IPS-18c (cell line): ENCODE data around the gene ZNF598.

ENCODE experiments used
- H3K4me3 ChIP-seq: 2 replicates; pipeline ENCODE4 v1.7.0; 2013; ENCODE audit warnings: low read depth, mild to moderate bottlenecking, low read length, moderate library complexity; ENCODE audit not compliant: insufficient read depth
- H3K9me3 ChIP-seq: one replicate; pipeline ENCODE4 v1.6.1; 2013; ENCODE audit warnings: mild to moderate bottlenecking, low read length, moderate library complexity; ENCODE audit not compliant: control insufficient read depth, insufficient read depth

The ZNF598 gene

GRCh38 chr16:2003231-2003826 is 6.3 kb downstream of the ZNF598 start:
- no peak overlapping the region for H3K4me3 ChIP-seq
- no peaks in the 10 kb centered on the region for H3K9me3 ChIP-seq

GRCh38 chr16:2002406-2003230 is 7.0 kb downstream of the ZNF598 start:
- Histone ChIP-seq H3K9me3 (no peaks in the 10 kb centered on the region), H3K4me3 (no peak overlapping the region)

GRCh38 chr16:2001456-2002355 is 7.9 kb downstream of the ZNF598 start:
- H3K9me3 ChIP-seq: no peaks in the 10 kb centered on the region
- no peak overlapping the region for H3K4me3 ChIP-seq

- Histone ChIP-seq H3K4me3 (no peak overlapping the region), H3K9me3 (no peaks in the 10 kb centered on the region)
These were observed 8.6 kb downstream of the ZNF598 start for GRCh38 chr16:2001035-2001434.

- Histone ChIP-seq H3K4me3 (no peak overlapping the region), H3K9me3 (no peaks in the 10 kb centered on the region)
These were observed 9.6 kb downstream of the ZNF598 start for GRCh38 chr16:1999866-2000514.

- Histone ChIP-seq H3K4me3 (no peak overlapping the region), H3K9me3 (no peaks in the 10 kb centered on the region)
These were observed 10.5 kb downstream of the ZNF598 start for GRCh38 chr16:1998852-1999801.

GRCh38 chr16:1998360-1998835 is 11.2 kb downstream of the ZNF598 start:
- Histone ChIP-seq H3K4me3 (no peak overlapping the region), H3K9me3 (no peaks in the 10 kb centered on the region)

GRCh38 chr16:1997494-1998359 is 11.9 kb downstream of the ZNF598 start:
- H3K9me3 ChIP-seq: no peaks in the 10 kb centered on the region
- no peak overlapping the region for H3K4me3 ChIP-seq

GRCh38 chr16:1993731-1994131 is 15.9 kb downstream of the ZNF598 start:
- H3K9me3 ChIP-seq: no peaks in the 10 kb centered on the region
- no peak overlapping the region for H3K4me3 ChIP-seq

- no peaks in the 10 kb centered on the region for H3K9me3 ChIP-seq
- peak overlapping the region; percentile 34; the same call in 1 of the 2 replicates for H3K4me3 ChIP-seq
These were observed 16.8 kb downstream of the ZNF598 start for GRCh38 chr16:1992704-1993317.

- Histone ChIP-seq H3K4me3 (peak overlapping the region; percentile 34; the same call in 1 of the 2 replicates), H3K9me3 (no peaks in the 10 kb centered on the region)
These were observed 17.5 kb downstream of the ZNF598 start for GRCh38 chr16:1991948-1992703.

GRCh38 chr16:1991588-1991947 is 18.1 kb downstream of the ZNF598 start:
- H3K4me3 ChIP-seq: peak overlapping the region; percentile 34; the same call in 1 of the 2 replicates
- H3K9me3 ChIP-seq: no peaks in the 10 kb centered on the region

GRCh38 chr16:1991135-1991551 is 18.5 kb downstream of the ZNF598 start:
- H3K4me3 ChIP-seq: peak overlapping the region; percentile 60; the same call in 1 of the 2 replicates
- H3K9me3 ChIP-seq: no peaks in the 10 kb centered on the region

GRCh38 chr16:1990351-1991134 is 19.1 kb downstream of the ZNF598 start:
- Histone ChIP-seq H3K9me3 (no peaks in the 10 kb centered on the region), H3K4me3 (peak overlapping the region; percentile 60)
